ENCODE measurements around the gene USP3.

Gene USP3

GRCh38 chr15:63565536-63566186 is 61.3 kb downstream of the USP3 start:
- no peak overlapping the region for H3K9ac ChIP-seq (ENCODE audit: low read length)
- H2AFZ ChIP-seq (ENCODE audit: low read length) = no peak overlapping the region
- H3K36me3 ChIP-seq (replicated peaks; ENCODE audit: insufficient read depth, low read length) = no peaks in the 10 kb centered on the region; the same call in 1 of the 2 replicates
- TF ChIP-seq EZH2phosphoT487 (IDR thresholded peaks at IDR 0.05; ENCODE audit: low read length) = no peak
- TF ChIP-seq, protein P1, sequence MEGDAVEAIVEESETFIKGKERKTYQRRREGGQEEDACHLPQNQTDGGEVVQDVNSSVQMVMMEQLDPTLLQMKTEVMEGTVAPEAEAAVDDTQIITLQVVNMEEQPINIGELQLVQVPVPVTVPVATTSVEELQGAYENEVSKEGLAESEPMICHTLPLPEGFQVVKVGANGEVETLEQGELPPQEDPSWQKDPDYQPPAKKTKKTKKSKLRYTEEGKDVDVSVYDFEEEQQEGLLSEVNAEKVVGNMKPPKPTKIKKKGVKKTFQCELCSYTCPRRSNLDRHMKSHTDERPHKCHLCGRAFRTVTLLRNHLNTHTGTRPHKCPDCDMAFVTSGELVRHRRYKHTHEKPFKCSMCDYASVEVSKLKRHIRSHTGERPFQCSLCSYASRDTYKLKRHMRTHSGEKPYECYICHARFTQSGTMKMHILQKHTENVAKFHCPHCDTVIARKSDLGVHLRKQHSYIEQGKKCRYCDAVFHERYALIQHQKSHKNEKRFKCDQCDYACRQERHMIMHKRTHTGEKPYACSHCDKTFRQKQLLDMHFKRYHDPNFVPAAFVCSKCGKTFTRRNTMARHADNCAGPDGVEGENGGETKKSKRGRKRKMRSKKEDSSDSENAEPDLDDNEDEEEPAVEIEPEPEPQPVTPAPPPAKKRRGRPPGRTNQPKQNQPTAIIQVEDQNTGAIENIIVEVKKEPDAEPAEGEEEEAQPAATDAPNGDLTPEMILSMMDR (IDR thresholded peaks at IDR 0.05; ENCODE audit: low read length) = no peak
- no peak for TF ChIP-seq EZH2 (optimal IDR thresholded peaks at IDR 0.05; ENCODE audit: low read depth, low read length)
- no peak overlapping the region for H3K27ac ChIP-seq (ENCODE audit: low read length)
- H3K9me3 ChIP-seq (replicated peaks; ENCODE audit: insufficient read depth, low read length) = no peaks in the 10 kb centered on the region
- peaks cover 18% of the 10 kb centered on the region for H3K4me1 ChIP-seq (ENCODE audit: low read length)
- H3K4me3 ChIP-seq (ENCODE audit: low read length) = no peak overlapping the region
- no peak overlapping the region for H3K4me2 ChIP-seq (ENCODE audit: low read depth, low read length)
- H4K20me1 ChIP-seq (ENCODE audit: insufficient read depth, low read length) = no peaks in the 10 kb centered on the region
- no peaks in the 10 kb centered on the region; the same call in 1 of the 2 replicates for H3K79me2 ChIP-seq (ENCODE audit: low read length)
- H3K9me2 ChIP-seq (replicated peaks; ENCODE audit: insufficient read depth, low read length) = no peaks in the 10 kb centered on the region
- H3K27me3 ChIP-seq (replicated peaks; ENCODE audit: insufficient read depth, low read length) = no peaks in the 10 kb centered on the region
- no peaks in the 10 kb centered on the region for H3F3A ChIP-seq (ENCODE audit: insufficient read depth, low read length)
- DNase-seq = no peak

- H3K9ac ChIP-seq (ENCODE audit: low read length) = no peak overlapping the region
- no peaks in the 10 kb centered on the region for H3K27me3 ChIP-seq (replicated peaks; ENCODE audit: insufficient read depth, low read length)
- no peaks in the 10 kb centered on the region for H3K9me3 ChIP-seq (replicated peaks; ENCODE audit: insufficient read depth, low read length)
- TF ChIP-seq, protein P1 (IDR thresholded peaks at IDR 0.05; ENCODE audit: low read length) = no peak
- TF ChIP-seq EZH2 (optimal IDR thresholded peaks at IDR 0.05; ENCODE audit: low read depth, low read length) (no peak), EZH2phosphoT487 (IDR thresholded peaks at IDR 0.05; ENCODE audit: low read length) (no peak)
- no peak overlapping the region for H2AFZ ChIP-seq (ENCODE audit: low read length)
- no peaks in the 10 kb centered on the region for H4K20me1 ChIP-seq (ENCODE audit: insufficient read depth, low read length)
- no peak overlapping the region for H3K4me3 ChIP-seq (ENCODE audit: low read length)
- no peaks in the 10 kb centered on the region for H3K79me2 ChIP-seq (ENCODE audit: low read length)
- H3K4me2 ChIP-seq (ENCODE audit: low read depth, low read length) = no peak overlapping the region
- no peaks in the 10 kb centered on the region; the same call in 1 of the 2 replicates for H3K36me3 ChIP-seq (replicated peaks; ENCODE audit: insufficient read depth, low read length)
- no peaks in the 10 kb centered on the region for H3K4me1 ChIP-seq (ENCODE audit: low read length)
- DNase-seq = no peak
- H3F3A ChIP-seq (ENCODE audit: insufficient read depth, low read length) = 0 out of 2 replicates have a peak, but pooled peaks cover 3% of the 10 kb centered on the region
- no peaks in the 10 kb centered on the region for H3K9me2 ChIP-seq (replicated peaks; ENCODE audit: insufficient read depth, low read length)
- no peak overlapping the region for H3K27ac ChIP-seq (ENCODE audit: low read length)
Observed at GRCh38 chr15:63572749-63573464, 68.5 kb downstream of the USP3 start.

- H3K27ac ChIP-seq (ENCODE audit: low read length) = no peak overlapping the region
- H3K79me2 ChIP-seq (ENCODE audit: low read length) = no peaks in the 10 kb centered on the region
- H3F3A ChIP-seq (ENCODE audit: insufficient read depth, low read length) = 0 out of 2 replicates have a peak, but pooled peaks cover 3% of the 10 kb centered on the region
- H4K20me1 ChIP-seq (ENCODE audit: insufficient read depth, low read length) = no peaks in the 10 kb centered on the region
- H3K9me3 ChIP-seq (replicated peaks; ENCODE audit: insufficient read depth, low read length) = no peaks in the 10 kb centered on the region
- no peak overlapping the region for H3K9ac ChIP-seq (ENCODE audit: low read length)
- no peak for TF ChIP-seq EZH2phosphoT487 (IDR thresholded peaks at IDR 0.05; ENCODE audit: low read length)
- no peak for TF ChIP-seq EZH2 (optimal IDR thresholded peaks at IDR 0.05; ENCODE audit: low read depth, low read length)
- TF ChIP-seq, protein P1 (IDR thresholded peaks at IDR 0.05; ENCODE audit: low read length) = no peak
- no peaks in the 10 kb centered on the region for H3K4me1 ChIP-seq (ENCODE audit: low read length)
- H3K4me3 ChIP-seq (ENCODE audit: low read length) = no peak overlapping the region
- DNase-seq = no peak
- no peaks in the 10 kb centered on the region; the same call in 1 of the 2 replicates for H3K36me3 ChIP-seq (replicated peaks; ENCODE audit: insufficient read depth, low read length)
- no peak overlapping the region for H3K4me2 ChIP-seq (ENCODE audit: low read depth, low read length)
- H2AFZ ChIP-seq (ENCODE audit: low read length) = no peak overlapping the region
- no peaks in the 10 kb centered on the region for H3K27me3 ChIP-seq (replicated peaks; ENCODE audit: insufficient read depth, low read length)
- no peaks in the 10 kb centered on the region for H3K9me2 ChIP-seq (replicated peaks; ENCODE audit: insufficient read depth, low read length)
Observed at GRCh38 chr15:63573533-63573932, 69.1 kb downstream of the USP3 start.

Measured in MM.1S (cell line).